CD4-positive, alpha-beta T cell (primary cell): ENCODE measurements around the gene TBXT. TPM values are rescaled to one million over a fixed set of nuclear protein-coding genes. Genes with fewer than 3 reads are reported as not detected.

Experiments used
- ATAC-seq: fragments of 200-7000 bp; cut with Tn5 transposase; one replicate; pipeline ENCODE4 v1.10.0; 2022; ENCODE audit warnings: mild to moderate bottlenecking; ENCODE audit not compliant: poor library complexity
- CTCF ChIA-PET: fragments of 350-600 bp; sonication (Branson Sonifier 250); formaldehyde crosslinking; loops from one replicate; lab custom pipeline; 2021; ENCODE audit warnings: antibody characterized with exemption, inconsistent platforms; lab: Charles Lee
- POLR2A ChIA-PET: fragments of 350-600 bp; sonication (Branson Sonifier 250); formaldehyde crosslinking; loops from one replicate; lab custom pipeline; 2021; ENCODE audit warnings: antibody characterized with exemption, inconsistent platforms; lab: Charles Lee
- DNase-seq, 14 experiments: peaks; one replicate each; pipeline ENCODE4 v3.0.0-alpha.2; 2013 to 2020; ENCODE audit warnings: mixed read lengths in 2 of 14
- H3K27ac ChIP-seq, 2 donors: one replicate each; pipeline versions ENCODE4 v1.5.1 to v1.7.0; 2013; ENCODE audit warnings: low read length in 2 of 2, low read depth in 1 of 2, mild to moderate bottlenecking in 1 of 2
- H3K27me3 ChIP-seq, 2 experiments: 1 replicate in 1 of 2; 2 replicates in 1 of 2; pipeline versions ENCODE4 v1.6.1 to v1.7.0; 2013; ENCODE audit warnings: low read length in 2 of 2, control low read depth in 1 of 2, mild to moderate bottlenecking in 1 of 2, moderate library complexity in 1 of 2; ENCODE audit not compliant: insufficient read depth in 2 of 2, control insufficient read depth in 1 of 2
- H3K36me3 ChIP-seq: one replicate; pipeline ENCODE4 v1.6.1; 2013; ENCODE audit warnings: low read length, control low read depth; ENCODE audit not compliant: insufficient read depth
- H3K4me1 ChIP-seq: one replicate; pipeline ENCODE4 v1.6.1; 2013; ENCODE audit warnings: low read length, control low read depth; ENCODE audit not compliant: insufficient read depth
- H3K4me3 ChIP-seq: one replicate; pipeline ENCODE4 v1.5.1; 2013; ENCODE audit warnings: mild to moderate bottlenecking, low read length, moderate library complexity
- H3K9me3 ChIP-seq, 2 experiments: 1 replicate in 1 of 2; 2 replicates in 1 of 2; pipeline versions ENCODE4 v1.6.1 to v1.7.0; 2013; ENCODE audit warnings: low read length in 2 of 2, mild to moderate bottlenecking in 2 of 2, control low read depth in 1 of 2, moderate library complexity in 1 of 2; ENCODE audit not compliant: control insufficient read depth in 1 of 2, insufficient read depth in 1 of 2
- H3K27ac Mint-ChIP-seq: one replicate; pipeline ENCODE4 v1.8.0; 2020; ENCODE audit warnings: mixed read lengths
- H3K27me3 Mint-ChIP-seq: one replicate; pipeline ENCODE4 v1.8.0; 2021; ENCODE audit warnings: mixed read lengths
- H3K36me3 Mint-ChIP-seq: one replicate; pipeline ENCODE4 v1.8.0; 2021; ENCODE audit warnings: low read depth, mixed read lengths
- H3K4me1 Mint-ChIP-seq: one replicate; pipeline ENCODE4 v1.8.0; 2021; ENCODE audit warnings: low read depth, mixed read lengths
- H3K4me3 Mint-ChIP-seq: one replicate; pipeline ENCODE4 v1.8.0; 2020; ENCODE audit warnings: mild to moderate bottlenecking, mixed read lengths
- H3K9me3 Mint-ChIP-seq: one replicate; pipeline ENCODE4 v1.8.0; 2020; ENCODE audit warnings: mixed read lengths
- CTCF ChIP-seq: fragments of 200-600 bp; IDR thresholded peaks from one replicate; pipeline ENCODE4 v1.8.0; 2022; ENCODE audit warnings: antibody characterized with exemption, mild to moderate bottlenecking
- intact Hi-C, 2 experiments: fragments of 100-400 bp; cut with DNase I in 1 of 2; cut with micrococcal nuclease in 1 of 2; formaldehyde crosslinking; loops; one replicate each; pipeline versions ENCODE4 v1.15.1 to v1.9.0; 2023 to 2025; cut with DNase I, micrococcal nuclease
- total RNA-seq, 174 experiments: library from RNA in 2 of 174; stranded (reverse) in 2 of 174; gene quantifications; one replicate each; pipeline ENCODE4 v1.2.3 and lab custom pipeline; 2021 to 2026

The TBXT gene
- total RNA-seq, 2 experiments from 2014 or later: not detected

GRCh38 chr6:166119116-166119911 lies 48.3 kb downstream of the TBXT start:
- peaks cover 5% of the 10 kb centered on the region for H3K27me3 Mint-ChIP-seq
- no peak for TF ChIP-seq CTCF
- ChIA-PET POLR2A (no interaction called here), CTCF (no interaction called here)
- Histone ChIP-seq H3K27ac (no peak overlapping the region), H3K4me1 (no peaks in the 10 kb centered on the region), H3K36me3 (no peaks in the 10 kb centered on the region), H3K4me3 (no peak overlapping the region), H3K27me3 (no peaks in the 10 kb centered on the region), H3K9me3 (peaks cover 4 to 8% of the 10 kb centered on the region in 2 experiments)
- intact Hi-C loops: no loop called here
- H3K36me3 Mint-ChIP-seq: no peaks in the 10 kb centered on the region
- ATAC-seq (no peak), DNase-seq (no peak)
- H3K9me3 Mint-ChIP-seq: no peaks in the 10 kb centered on the region
- H3K27ac Mint-ChIP-seq: no peak overlapping the region
- no peaks in the 10 kb centered on the region for H3K4me1 Mint-ChIP-seq
- H3K4me3 Mint-ChIP-seq: no peak overlapping the region

- no peaks in the 10 kb centered on the region for H3K27me3 ChIP-seq
- no peaks in the 10 kb centered on the region for H3K36me3 Mint-ChIP-seq
- H3K27me3 Mint-ChIP-seq: peaks cover 30% of the 10 kb centered on the region
- no peaks in the 10 kb centered on the region for H3K36me3 ChIP-seq
- no peak for ATAC-seq
- intact Hi-C loops: no loop called here
- H3K27ac Mint-ChIP-seq: no peak overlapping the region
- DNase-seq: no peak
- H3K4me1 Mint-ChIP-seq: no peaks in the 10 kb centered on the region
- no peaks in the 10 kb centered on the region for H3K4me1 ChIP-seq
- no peak overlapping the region for H3K4me3 ChIP-seq
- CTCF ChIA-PET: no interaction called here
- H3K9me3 ChIP-seq: peaks cover 8 to 9% of the 10 kb centered on the region in 2 experiments
- H3K4me3 Mint-ChIP-seq: no peak overlapping the region
- H3K27ac ChIP-seq: no peak overlapping the region
- no peak for TF ChIP-seq CTCF
- POLR2A ChIA-PET: no interaction called here
- no peaks in the 10 kb centered on the region for H3K9me3 Mint-ChIP-seq
Observed at GRCh38 chr6:166115609-166116008, 52.0 kb downstream of the TBXT start.

GRCh38 chr6:166112580-166112979 lies 55.1 kb downstream of the TBXT start:
- Mint-ChIP-seq H3K9me3 (no peaks in the 10 kb centered on the region), H3K4me1 (no peaks in the 10 kb centered on the region), H3K36me3 (no peaks in the 10 kb centered on the region), H3K27ac (no peak overlapping the region), H3K27me3 (peaks cover 48% of the 10 kb centered on the region), H3K4me3 (no peak overlapping the region)
- no peaks in the 10 kb centered on the region for H3K4me1 ChIP-seq
- TF ChIP-seq CTCF: no peak
- ATAC-seq (no peak), DNase-seq (no peak)
- H3K9me3 ChIP-seq: peaks cover 8 to 9% of the 10 kb centered on the region in 2 experiments
- CTCF ChIA-PET: no interaction called here
- no peak overlapping the region for H3K4me3 ChIP-seq
- no peaks in the 10 kb centered on the region for H3K36me3 ChIP-seq
- H3K27me3 ChIP-seq: peaks cover 3 to 8% of the 10 kb centered on the region in 2 experiments
- POLR2A ChIA-PET: no interaction called here
- intact Hi-C loops: no loop called here
- H3K27ac ChIP-seq: no peak overlapping the region
